Stomach (tissue), 4 donors: ENCODE data around the gene KLRG1.

Experiments
- EP300 ChIP-seq: sonication (generic); formaldehyde crosslinking; IDR thresholded peaks from one replicate; pipeline ENCODE4 v1.6.1; 2017; ENCODE audit warnings: antibody characterized with exemption
- POLR2A ChIP-seq, 4 donors: fragments of 450-650 bp; IDR thresholded peaks; one replicate each; pipeline ENCODE4 v1.6.1; 2016; ENCODE audit warnings: antibody characterized with exemption in 4 of 4, control low read depth in 2 of 4, mild to moderate bottlenecking in 1 of 4, moderate library complexity in 1 of 4
- POLR2AphosphoS5 ChIP-seq, 3 donors: sonication (generic); formaldehyde crosslinking; IDR thresholded peaks; one replicate each; pipeline ENCODE4 v1.6.1; 2016; ENCODE audit warnings: antibody characterized with exemption in 3 of 3
- TF ChIP-seq, protein P1 (sequence below), 7 experiments: fragments of 450-650 bp in 4 of 7; fragments of 200-600 bp in 3 of 7; sonication (generic) in 3 of 7; IDR thresholded peaks; one replicate each; pipeline ENCODE4 v1.5.1; 2016 to 2019; ENCODE audit warnings: antibody characterized with exemption in 7 of 7, control low read depth in 2 of 7, mild to moderate bottlenecking in 1 of 7

DNA sequence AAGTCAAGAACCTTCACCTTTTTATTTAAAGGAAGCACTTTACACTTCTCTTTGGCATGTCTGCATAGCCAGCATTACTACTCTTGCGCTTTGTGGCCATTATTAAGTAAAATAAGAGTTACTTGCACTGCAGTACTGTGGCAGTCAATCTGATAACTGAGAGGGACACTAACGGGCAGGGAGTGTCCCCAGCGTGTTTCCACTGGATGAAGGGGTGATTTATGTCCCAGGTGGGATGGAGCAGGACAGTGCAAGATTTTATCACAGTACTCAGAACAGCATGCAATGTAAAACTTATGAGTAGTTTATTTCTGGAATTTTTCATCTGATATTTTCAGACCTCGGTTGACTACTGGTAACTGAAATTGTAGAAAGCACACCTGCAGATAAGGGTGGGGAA is 31.8 kb upstream of the KLRG1 start:
- TF ChIP-seq, protein P1, sequence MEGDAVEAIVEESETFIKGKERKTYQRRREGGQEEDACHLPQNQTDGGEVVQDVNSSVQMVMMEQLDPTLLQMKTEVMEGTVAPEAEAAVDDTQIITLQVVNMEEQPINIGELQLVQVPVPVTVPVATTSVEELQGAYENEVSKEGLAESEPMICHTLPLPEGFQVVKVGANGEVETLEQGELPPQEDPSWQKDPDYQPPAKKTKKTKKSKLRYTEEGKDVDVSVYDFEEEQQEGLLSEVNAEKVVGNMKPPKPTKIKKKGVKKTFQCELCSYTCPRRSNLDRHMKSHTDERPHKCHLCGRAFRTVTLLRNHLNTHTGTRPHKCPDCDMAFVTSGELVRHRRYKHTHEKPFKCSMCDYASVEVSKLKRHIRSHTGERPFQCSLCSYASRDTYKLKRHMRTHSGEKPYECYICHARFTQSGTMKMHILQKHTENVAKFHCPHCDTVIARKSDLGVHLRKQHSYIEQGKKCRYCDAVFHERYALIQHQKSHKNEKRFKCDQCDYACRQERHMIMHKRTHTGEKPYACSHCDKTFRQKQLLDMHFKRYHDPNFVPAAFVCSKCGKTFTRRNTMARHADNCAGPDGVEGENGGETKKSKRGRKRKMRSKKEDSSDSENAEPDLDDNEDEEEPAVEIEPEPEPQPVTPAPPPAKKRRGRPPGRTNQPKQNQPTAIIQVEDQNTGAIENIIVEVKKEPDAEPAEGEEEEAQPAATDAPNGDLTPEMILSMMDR (IDR thresholded peaks at IDR 0.05): no peak
- TF ChIP-seq POLR2A (IDR thresholded peaks at IDR 0.05) (no peak), EP300 (no peak), POLR2AphosphoS5 (IDR thresholded peaks at IDR 0.05) (no peak)
